SK-N-SH treated with all-trans-retinoic acid at 6 μM for 48 hours (cell line): ENCODE results near the gene OSBPL2.

Experiments used
- ATAC-seq: fragments of 200-7000 bp; cut with Tn5 transposase; 3 replicates; pipeline ENCODE4 v1.9.1; 2020; ENCODE audit warnings: mild to moderate bottlenecking, moderate library complexity
- ARNTL ChIP-seq: fragments of 450-650 bp; formaldehyde crosslinking; IDR thresholded peaks from 2 replicates; pipeline ENCODE4 v1.5.0; 2020; ENCODE audit warnings: low read depth, mild to moderate bottlenecking, moderate library complexity, borderline replicate concordance
- BACH2 ChIP-seq: fragments of 250-450 bp; sonication (Bioruptor Pico); IDR thresholded peaks from 2 replicates; pipeline ENCODE4 v1.9.0; 2021; ENCODE audit warnings: mild to moderate bottlenecking, borderline replicate concordance
- ESRRG ChIP-seq: fragments of 250-450 bp; sonication (Bioruptor Pico); IDR thresholded peaks from 2 replicates; pipeline ENCODE4 v1.6.1; 2021; ENCODE audit warnings: mild to moderate bottlenecking
- GLIS3 ChIP-seq: fragments of 250-450 bp; sonication (Bioruptor Pico); IDR thresholded peaks from 2 replicates; pipeline ENCODE4 v1.5.0; 2020; ENCODE audit warnings: mild to moderate bottlenecking, moderate library complexity
- ISL1 ChIP-seq: fragments of 250-450 bp; sonication (Bioruptor Pico); IDR thresholded peaks from 2 replicates; pipeline ENCODE4 v2.1.2; 2022; ENCODE audit warnings: mild to moderate bottlenecking, moderate library complexity
- OSR1 ChIP-seq: fragments of 250-450 bp; sonication (Bioruptor Pico); IDR thresholded peaks from 2 replicates; pipeline ENCODE4 v1.8.0; 2022; ENCODE audit warnings: moderate library complexity, mild to moderate bottlenecking, inconsistent platforms
- PPARA ChIP-seq: fragments of 250-450 bp; sonication (Bioruptor Pico); IDR thresholded peaks from 2 replicates; pipeline ENCODE4 v1.5.0; 2020; ENCODE audit warnings: mild to moderate bottlenecking, borderline replicate concordance
- RARB ChIP-seq: fragments of 250-450 bp; sonication (Bioruptor Pico); IDR thresholded peaks from 2 replicates; pipeline ENCODE4 v1.8.0; 2021; ENCODE audit warnings: mild to moderate bottlenecking, moderate library complexity
- SNAI2 ChIP-seq: fragments of 250-450 bp; sonication (Bioruptor Pico); IDR thresholded peaks from 2 replicates; pipeline ENCODE4 v1.5.0; 2020; ENCODE audit warnings: mild to moderate bottlenecking, moderate library complexity
- TCF4 ChIP-seq: fragments of 250-450 bp; sonication (Bioruptor Pico); IDR thresholded peaks from 2 replicates; pipeline ENCODE4 v1.8.0; 2021; ENCODE audit warnings: mild to moderate bottlenecking, moderate library complexity, borderline replicate concordance
- TOX ChIP-seq: fragments of 250-450 bp; sonication (Bioruptor Pico); IDR thresholded peaks from 2 replicates; pipeline ENCODE4 v1.8.0; 2021; ENCODE audit warnings: mild to moderate bottlenecking, moderate library complexity, borderline replicate concordance
- ZC3H10 ChIP-seq: fragments of 250-450 bp; sonication (Bioruptor Pico); IDR thresholded peaks from 2 replicates; pipeline ENCODE4 v1.5.1; 2021; ENCODE audit warnings: mild to moderate bottlenecking, moderate library complexity
- ZFP3 ChIP-seq: fragments of 250-450 bp; sonication (Bioruptor Pico); IDR thresholded peaks from 2 replicates; pipeline ENCODE4 v1.5.0; 2020; ENCODE audit warnings: mild to moderate bottlenecking, moderate library complexity
- ZFP30 ChIP-seq: fragments of 450-650 bp; formaldehyde crosslinking; IDR thresholded peaks from 2 replicates; pipeline ENCODE4 v1.5.0; 2022; ENCODE audit warnings: mild to moderate bottlenecking, moderate library complexity
- ZNF565 ChIP-seq: fragments of 450-650 bp; formaldehyde crosslinking; conservative IDR thresholded peaks from 2 replicates; pipeline ENCODE4 v1.5.0; 2020; ENCODE audit warnings: low read depth, mild to moderate bottlenecking, moderate library complexity
- TF ChIP-seq, protein P1 (sequence below): fragments of 250-450 bp; sonication (Bioruptor Pico); IDR thresholded peaks from 2 replicates; pipeline ENCODE4 v1.5.0; 2020; ENCODE audit warnings: mild to moderate bottlenecking, moderate library complexity
- TF ChIP-seq, protein P2 (sequence below): fragments of 250-450 bp; sonication (Bioruptor Pico); IDR thresholded peaks from 2 replicates; pipeline ENCODE4 v1.8.0; 2020; ENCODE audit warnings: mild to moderate bottlenecking, moderate library complexity, borderline replicate concordance
- TF ChIP-seq, protein P3 (sequence below): fragments of 250-450 bp; sonication (Bioruptor Pico); IDR thresholded peaks from 2 replicates; pipeline ENCODE4 v1.8.0; 2021; ENCODE audit warnings: low read depth, mild to moderate bottlenecking, moderate library complexity, borderline replicate concordance
- TF ChIP-seq, protein P4 (sequence below): fragments of 250-450 bp; sonication (Bioruptor Pico); IDR thresholded peaks from 2 replicates; pipeline ENCODE4 v1.5.1; 2020; ENCODE audit warnings: low read depth, mild to moderate bottlenecking, moderate library complexity
- TF ChIP-seq, protein P5 (sequence below): fragments of 250-450 bp; sonication (Bioruptor Pico); IDR thresholded peaks from 2 replicates; pipeline ENCODE4 v1.5.1; 2021; ENCODE audit warnings: mild to moderate bottlenecking, moderate library complexity

OSBPL2 gene

DNA sequence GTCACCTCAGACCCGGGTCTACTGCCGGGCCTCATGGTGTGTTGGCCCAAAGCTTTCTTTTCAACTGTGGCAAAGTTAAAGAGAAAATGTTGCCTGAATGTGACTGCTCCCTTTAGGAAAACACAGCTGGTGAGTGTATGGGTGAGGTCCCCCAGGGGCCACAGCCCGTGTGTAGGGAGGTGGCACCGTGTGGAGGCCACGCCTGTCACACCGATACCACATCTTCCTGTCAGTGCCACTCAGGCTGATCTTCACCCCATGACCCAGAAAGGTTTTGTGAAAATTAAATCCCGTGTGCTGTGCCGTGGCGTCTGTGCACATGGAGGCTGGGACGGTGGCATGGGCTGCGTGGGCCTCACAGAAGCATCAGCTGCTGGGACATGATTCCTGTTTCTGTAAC lies 53.8 kb downstream of the OSBPL2 start:
- no peak for TF ChIP-seq OSR1
- ATAC-seq, result no peak

DNA sequence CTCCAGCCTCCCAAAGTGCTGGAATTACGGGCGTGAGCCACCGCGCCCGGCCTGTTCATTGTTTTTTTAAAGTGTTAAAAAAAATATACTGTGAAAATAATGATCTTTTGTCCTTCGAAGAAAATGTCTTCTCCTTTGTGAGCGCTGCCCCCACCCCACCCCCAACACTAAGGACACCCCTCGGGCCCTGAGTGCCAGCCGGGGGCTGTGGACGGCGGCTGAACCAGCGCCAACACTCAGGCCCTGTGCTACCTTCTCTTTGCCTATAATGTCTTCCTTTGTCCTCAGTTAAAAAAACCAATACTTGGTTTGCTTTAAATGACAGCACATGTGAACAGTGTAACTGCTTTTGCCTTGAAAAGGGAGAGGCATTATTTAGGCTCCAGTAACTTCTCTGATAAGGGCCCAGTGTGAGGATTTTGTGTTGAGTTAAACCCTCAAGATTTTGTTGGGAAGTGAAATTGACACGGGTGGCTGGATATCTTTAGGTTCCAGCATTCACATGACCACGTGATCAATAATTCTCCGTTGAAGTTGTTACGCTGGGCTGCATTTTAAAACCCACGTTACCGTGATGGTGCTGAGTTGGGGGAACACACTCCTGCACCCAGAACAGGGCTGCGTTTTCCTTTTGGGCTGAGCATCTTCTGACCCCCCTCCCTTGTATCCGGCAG lies 54.9 kb downstream of the OSBPL2 start:
- TF ChIP-seq RARB (CRISPR knock-in tag) (no peak), ZFP3 (CRISPR knock-in tag) (no peak), ISL1 (no peak), TOX (CRISPR knock-in tag) (no peak), PPARA (CRISPR knock-in tag) (no peak), GLIS3 (CRISPR knock-in tag) (no peak), ZC3H10 (CRISPR knock-in tag) (no peak), TCF4 (no peak), BACH2 (no peak), ZNF565 (CRISPR knock-in tag) (no peak), OSR1 (no peak), ESRRG (CRISPR knock-in tag) (no peak), SNAI2 (CRISPR knock-in tag) (no peak), ARNTL (no peak), ZFP30 (CRISPR knock-in tag) (no peak)
- TF ChIP-seq, protein P1, sequence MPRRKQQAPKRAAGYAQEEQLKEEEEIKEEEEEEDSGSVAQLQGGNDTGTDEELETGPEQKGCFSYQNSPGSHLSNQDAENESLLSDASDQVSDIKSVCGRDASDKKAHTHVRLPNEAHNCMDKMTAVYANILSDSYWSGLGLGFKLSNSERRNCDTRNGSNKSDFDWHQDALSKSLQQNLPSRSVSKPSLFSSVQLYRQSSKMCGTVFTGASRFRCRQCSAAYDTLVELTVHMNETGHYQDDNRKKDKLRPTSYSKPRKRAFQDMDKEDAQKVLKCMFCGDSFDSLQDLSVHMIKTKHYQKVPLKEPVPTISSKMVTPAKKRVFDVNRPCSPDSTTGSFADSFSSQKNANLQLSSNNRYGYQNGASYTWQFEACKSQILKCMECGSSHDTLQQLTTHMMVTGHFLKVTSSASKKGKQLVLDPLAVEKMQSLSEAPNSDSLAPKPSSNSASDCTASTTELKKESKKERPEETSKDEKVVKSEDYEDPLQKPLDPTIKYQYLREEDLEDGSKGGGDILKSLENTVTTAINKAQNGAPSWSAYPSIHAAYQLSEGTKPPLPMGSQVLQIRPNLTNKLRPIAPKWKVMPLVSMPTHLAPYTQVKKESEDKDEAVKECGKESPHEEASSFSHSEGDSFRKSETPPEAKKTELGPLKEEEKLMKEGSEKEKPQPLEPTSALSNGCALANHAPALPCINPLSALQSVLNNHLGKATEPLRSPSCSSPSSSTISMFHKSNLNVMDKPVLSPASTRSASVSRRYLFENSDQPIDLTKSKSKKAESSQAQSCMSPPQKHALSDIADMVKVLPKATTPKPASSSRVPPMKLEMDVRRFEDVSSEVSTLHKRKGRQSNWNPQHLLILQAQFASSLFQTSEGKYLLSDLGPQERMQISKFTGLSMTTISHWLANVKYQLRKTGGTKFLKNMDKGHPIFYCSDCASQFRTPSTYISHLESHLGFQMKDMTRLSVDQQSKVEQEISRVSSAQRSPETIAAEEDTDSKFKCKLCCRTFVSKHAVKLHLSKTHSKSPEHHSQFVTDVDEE (CRISPR knock-in tag), result no peak
- TF ChIP-seq, protein P2, sequence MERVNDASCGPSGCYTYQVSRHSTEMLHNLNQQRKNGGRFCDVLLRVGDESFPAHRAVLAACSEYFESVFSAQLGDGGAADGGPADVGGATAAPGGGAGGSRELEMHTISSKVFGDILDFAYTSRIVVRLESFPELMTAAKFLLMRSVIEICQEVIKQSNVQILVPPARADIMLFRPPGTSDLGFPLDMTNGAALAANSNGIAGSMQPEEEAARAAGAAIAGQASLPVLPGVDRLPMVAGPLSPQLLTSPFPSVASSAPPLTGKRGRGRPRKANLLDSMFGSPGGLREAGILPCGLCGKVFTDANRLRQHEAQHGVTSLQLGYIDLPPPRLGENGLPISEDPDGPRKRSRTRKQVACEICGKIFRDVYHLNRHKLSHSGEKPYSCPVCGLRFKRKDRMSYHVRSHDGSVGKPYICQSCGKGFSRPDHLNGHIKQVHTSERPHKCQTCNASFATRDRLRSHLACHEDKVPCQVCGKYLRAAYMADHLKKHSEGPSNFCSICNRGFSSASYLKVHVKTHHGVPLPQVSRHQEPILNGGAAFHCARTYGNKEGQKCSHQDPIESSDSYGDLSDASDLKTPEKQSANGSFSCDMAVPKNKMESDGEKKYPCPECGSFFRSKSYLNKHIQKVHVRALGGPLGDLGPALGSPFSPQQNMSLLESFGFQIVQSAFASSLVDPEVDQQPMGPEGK (CRISPR knock-in tag), result no peak
- TF ChIP-seq, protein P3, sequence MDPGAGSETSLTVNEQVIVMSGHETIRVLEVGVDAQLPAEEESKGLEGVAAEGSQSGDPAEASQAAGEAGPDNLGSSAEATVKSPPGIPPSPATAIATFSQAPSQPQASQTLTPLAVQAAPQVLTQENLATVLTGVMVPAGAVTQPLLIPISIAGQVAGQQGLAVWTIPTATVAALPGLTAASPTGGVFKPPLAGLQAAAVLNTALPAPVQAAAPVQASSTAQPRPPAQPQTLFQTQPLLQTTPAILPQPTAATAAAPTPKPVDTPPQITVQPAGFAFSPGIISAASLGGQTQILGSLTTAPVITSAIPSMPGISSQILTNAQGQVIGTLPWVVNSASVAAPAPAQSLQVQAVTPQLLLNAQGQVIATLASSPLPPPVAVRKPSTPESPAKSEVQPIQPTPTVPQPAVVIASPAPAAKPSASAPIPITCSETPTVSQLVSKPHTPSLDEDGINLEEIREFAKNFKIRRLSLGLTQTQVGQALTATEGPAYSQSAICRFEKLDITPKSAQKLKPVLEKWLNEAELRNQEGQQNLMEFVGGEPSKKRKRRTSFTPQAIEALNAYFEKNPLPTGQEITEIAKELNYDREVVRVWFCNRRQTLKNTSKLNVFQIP (CRISPR knock-in tag), result no peak
- TF ChIP-seq, protein P4, sequence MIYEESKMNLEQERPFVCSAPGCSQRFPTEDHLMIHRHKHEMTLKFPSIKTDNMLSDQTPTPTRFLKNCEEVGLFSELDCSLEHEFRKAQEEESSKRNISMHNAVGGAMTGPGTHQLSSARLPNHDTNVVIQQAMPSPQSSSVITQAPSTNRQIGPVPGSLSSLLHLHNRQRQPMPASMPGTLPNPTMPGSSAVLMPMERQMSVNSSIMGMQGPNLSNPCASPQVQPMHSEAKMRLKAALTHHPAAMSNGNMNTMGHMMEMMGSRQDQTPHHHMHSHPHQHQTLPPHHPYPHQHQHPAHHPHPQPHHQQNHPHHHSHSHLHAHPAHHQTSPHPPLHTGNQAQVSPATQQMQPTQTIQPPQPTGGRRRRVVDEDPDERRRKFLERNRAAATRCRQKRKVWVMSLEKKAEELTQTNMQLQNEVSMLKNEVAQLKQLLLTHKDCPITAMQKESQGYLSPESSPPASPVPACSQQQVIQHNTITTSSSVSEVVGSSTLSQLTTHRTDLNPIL (CRISPR knock-in tag), result no peak
- TF ChIP-seq, protein P5, sequence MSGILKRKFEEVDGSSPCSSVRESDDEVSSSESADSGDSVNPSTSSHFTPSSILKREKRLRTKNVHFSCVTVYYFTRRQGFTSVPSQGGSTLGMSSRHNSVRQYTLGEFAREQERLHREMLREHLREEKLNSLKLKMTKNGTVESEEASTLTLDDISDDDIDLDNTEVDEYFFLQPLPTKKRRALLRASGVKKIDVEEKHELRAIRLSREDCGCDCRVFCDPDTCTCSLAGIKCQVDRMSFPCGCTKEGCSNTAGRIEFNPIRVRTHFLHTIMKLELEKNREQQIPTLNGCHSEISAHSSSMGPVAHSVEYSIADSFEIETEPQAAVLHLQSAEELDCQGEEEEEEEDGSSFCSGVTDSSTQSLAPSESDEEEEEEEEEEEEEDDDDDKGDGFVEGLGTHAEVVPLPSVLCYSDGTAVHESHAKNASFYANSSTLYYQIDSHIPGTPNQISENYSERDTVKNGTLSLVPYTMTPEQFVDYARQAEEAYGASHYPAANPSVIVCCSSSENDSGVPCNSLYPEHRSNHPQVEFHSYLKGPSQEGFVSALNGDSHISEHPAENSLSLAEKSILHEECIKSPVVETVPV, result no peak
- TF ChIP-seq, all 23 proteins: peak for 0
- no peak for ATAC-seq

DNA sequence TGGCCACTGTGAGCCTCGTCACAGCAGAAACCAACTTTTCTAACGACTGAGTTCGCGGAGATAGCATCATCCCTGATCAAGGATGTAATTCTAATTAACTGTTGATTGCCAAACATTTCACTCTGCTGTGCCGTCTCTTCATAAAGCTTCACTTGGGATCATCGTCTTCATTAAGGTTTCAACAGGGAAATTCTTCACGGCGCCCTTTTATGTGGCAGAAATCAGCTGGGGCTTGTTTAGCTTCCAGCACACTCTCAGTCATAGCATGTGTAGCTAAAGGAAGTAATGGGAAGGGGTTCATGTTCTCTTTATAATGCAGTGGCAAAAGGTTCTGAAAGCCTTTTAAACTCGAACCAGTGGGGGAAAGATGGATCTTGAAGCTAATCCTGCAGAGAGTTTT lies 55.6 kb downstream of the OSBPL2 start:
- TF ChIP-seq TCF4 (no peak), SNAI2 (CRISPR knock-in tag) (no peak)
- TF ChIP-seq, protein P2 (CRISPR knock-in tag), result no peak
- TF ChIP-seq, protein P4 (CRISPR knock-in tag), result no peak
- no peak for ATAC-seq
